Activated CD4-positive, CD25-positive, alpha-beta regulatory T cell treated with anti-CD3 and anti-CD28 coated beads, Interleukin-2, amount 50 U/mL, for 24 hours (primary cell): ENCODE measurements around the gene PRAMEF5.
"Not testable (repeated sequence)": the region's sequence is repeated elsewhere in the genome, so short reads cannot be mapped to it uniquely, and the experiment has no call there.

ENCODE experiments used
- ATAC-seq, 2 donors: fragments of 150-1000 bp; cut with Tn5 transposase; one replicate each; pipeline ENCODE4 v1.10.0; 2021; ENCODE audit warnings: mild to moderate bottlenecking in 1 of 2, moderate library complexity in 1 of 2

The PRAMEF5 gene

GRCh38 chr1:13279617-13280016, 25.6 kb downstream of the PRAMEF5 start:
- not testable (repeated sequence) for ATAC-seq

- ATAC-seq: not testable (repeated sequence)
Observed at GRCh38 chr1:13285037-13285436, 31.0 kb downstream of the PRAMEF5 start, which contains the start of gene PRAMEF8. Gene PRAMEF8, minus strand, starts transcription at chr1:13285137. Its CDS starts 1,046 bp downstream, at chr1:13284091.

- not testable (repeated sequence) for ATAC-seq
Observed at GRCh38 chr1:13289030-13289429, 35.0 kb downstream of the PRAMEF5 start.

DNA sequence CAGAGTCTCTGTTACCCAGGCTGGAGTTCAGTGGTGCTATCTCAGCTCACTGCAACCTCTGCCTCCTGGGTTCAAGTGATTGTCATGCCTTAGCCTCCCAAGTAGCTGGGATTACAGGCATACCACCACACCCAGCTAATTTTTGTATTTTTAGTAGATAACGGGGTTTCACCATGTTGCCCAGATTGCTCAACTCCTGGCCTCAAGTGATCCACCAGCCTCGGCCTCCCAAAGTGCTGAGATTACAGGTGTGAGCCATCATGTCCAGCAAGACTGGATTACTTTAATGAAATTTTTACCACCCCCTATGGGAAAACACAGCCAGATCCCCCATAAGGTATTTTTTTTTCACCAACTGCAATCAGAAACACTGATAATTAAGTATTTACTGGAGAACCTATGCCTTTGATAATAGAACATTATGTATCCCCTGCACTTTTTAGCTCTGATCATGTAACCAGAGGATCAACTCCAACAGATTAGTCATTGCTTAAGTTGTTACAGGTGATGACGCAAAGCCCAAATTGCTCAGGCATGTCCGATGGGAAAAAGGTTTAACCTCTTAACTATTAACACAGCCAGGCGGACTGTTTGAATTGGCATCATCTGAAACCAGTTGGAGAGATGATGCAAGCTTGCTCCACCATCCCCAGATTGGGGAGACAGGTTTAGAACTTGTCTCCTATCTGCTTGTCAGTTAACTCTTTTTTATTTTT, 43.4 kb downstream of the PRAMEF5 start:
- not testable (repeated sequence) for ATAC-seq

GRCh38 chr1:13298699-13299098, 44.7 kb downstream of the PRAMEF5 start:
- ATAC-seq: not testable (repeated sequence)

GRCh38 chr1:13302197-13302596, 48.2 kb downstream of the PRAMEF5 start:
- ATAC-seq: not testable (repeated sequence)

DNA sequence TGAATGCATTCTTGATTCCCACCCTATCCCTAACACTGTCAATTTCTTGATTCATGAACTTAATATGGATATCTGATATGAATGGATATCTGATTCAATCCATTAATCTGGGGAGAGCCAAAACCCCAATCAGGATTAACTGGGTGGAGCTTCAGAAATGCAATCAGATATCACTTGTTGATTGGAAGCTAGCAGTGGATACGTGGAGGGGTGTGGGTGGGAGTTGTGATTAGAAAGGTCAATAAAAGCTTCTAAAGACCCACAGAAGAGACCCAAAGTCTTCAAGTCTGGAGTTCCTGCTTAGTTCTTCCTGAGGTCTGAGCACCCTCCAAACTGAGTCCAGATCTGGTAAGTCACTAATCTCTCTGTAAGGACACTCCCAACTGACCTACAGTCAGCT, 49.2 kb downstream of the PRAMEF5 start, which contains the start of gene PRAMEF33:
Gene PRAMEF33, plus strand, starts transcription at position 301 of the 400 bp plus-strand sequence. CDS start 2,416 bp downstream, outside the sequence.
- not testable (repeated sequence) for ATAC-seq
